Measurements from ENCODE around the gene NUP62.

- no peak for TF ChIP-seq CTCF (conservative IDR thresholded peaks at IDR 0.05; ENCODE audit: low read depth, low read length)
- TF ChIP-seq POLR2A (IDR thresholded peaks at IDR 0.05; ENCODE audit: low read depth, low read length), result no peak
- TF ChIP-seq RAD21 (IDR thresholded peaks at IDR 0.05; ENCODE audit: low read length), result no peak
- no peak for TF ChIP-seq ELK1 (IDR thresholded peaks at IDR 0.05; ENCODE audit: borderline replicate concordance, low read depth, low read length)
- TF ChIP-seq CHD1 (IDR thresholded peaks at IDR 0.05; ENCODE audit: low read depth, low read length), result no peak
- no peak for TF ChIP-seq MAFK (IDR thresholded peaks at IDR 0.05; ENCODE audit: low read depth, low read length)
- no peak for TF ChIP-seq RFX5 (IDR thresholded peaks at IDR 0.05; ENCODE audit: low read depth, low read length)
Measured at GRCh38 chr19:49926515-49926914, 2.8 kb downstream of the NUP62 start.
